ENCODE results near the gene ITM2C. TPM values are rescaled to one million over a fixed set of nuclear protein-coding genes. Genes with fewer than 3 reads are reported as not detected.

ITM2C gene
- total RNA-seq, 4 donors from 2014 or later: 14.0 to 22.2 (median 19.9) TPM

DNA sequence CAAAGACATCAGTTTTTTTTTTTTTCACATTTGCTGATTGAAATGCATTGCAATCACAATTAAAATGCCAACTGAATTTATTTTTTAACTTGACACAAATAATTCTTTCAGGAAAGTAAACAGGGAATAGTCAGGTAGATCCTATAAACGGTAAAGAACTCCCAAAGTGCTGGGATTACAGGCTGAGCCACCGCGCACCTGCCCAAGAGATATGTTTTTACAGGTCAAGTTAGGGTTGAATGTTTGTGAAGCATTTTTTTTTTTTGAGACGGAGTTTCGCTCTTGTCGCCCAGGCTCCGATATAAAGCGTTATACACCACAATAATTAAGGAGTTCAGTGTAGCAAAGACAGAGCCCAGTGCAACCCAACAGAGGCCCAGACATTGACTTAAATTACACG is 15.1 kb downstream of the ITM2C start:
- no peak for TF ChIP-seq CTCF (IDR thresholded peaks at IDR 0.05; ENCODE audit: low read depth)

DNA sequence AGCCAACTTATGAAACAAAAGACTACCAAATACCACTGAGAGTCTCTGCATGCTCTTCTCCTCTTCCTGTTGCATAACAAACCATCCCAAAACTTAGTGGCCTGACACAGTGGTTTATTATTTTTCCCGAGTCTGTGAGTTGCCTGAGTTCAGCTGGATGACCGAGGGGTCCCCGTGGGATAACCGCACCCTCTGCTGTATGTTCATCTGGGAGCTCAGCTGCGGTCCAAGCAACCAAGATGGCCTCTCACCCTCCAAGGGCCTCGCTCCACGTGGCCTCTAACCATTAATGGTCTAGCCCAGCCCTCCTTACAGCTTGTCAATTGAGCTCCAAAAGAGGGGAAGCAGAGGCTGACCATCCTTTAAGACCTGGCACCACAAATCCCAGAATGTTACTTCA is 17.1 kb downstream of the ITM2C start:
- TF ChIP-seq CTCF (IDR thresholded peaks at IDR 0.05; ENCODE audit: low read depth): no peak

- no peak for TF ChIP-seq CTCF (IDR thresholded peaks at IDR 0.05; ENCODE audit: low read depth)
These were observed 20.9 kb downstream of the ITM2C start for GRCh38 chr2:230885463-230886130.

DNA sequence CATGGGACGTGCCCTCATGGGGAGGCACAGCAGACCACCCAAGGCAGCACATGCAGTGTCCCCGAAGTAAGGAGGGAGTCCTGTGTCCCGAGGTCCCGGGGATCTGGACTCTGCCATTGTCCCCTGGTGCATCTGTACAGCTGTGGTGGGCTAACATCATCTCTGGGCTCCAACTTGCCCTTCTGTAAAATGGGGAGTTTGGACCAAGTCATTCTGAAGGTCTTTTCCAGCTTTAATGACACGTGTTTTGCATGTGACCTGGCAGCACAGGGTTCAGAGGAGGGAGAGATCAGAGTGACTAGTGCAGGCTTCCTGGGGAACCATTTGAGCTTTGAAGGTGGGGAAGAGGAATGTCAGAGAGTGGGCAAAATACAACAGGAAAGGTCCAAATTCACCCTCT is 21.5 kb downstream of the ITM2C start:
- no peak for TF ChIP-seq CTCF (IDR thresholded peaks at IDR 0.05; ENCODE audit: low read depth)

DNA sequence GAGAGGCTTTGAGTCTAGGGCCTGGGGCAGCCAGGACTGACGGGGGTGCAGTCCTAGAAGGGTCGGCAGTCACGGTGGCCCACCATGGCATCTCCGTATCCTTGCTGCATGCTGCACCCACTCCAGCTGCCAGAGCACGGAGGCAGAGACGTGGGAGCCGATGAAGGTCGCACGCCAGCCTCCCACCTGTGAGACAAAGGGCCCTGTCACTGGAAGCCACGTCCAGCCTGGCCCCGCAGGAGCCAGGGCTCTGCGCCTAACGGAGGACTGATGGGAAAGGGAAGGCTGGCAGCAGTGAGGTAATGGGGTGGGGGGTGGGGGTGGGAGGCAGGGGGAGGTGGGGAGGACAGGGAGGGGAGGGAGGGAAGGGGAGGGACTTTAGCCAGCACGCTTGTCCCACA is 21.9 kb downstream of the ITM2C start:
- TF ChIP-seq CTCF (IDR thresholded peaks at IDR 0.05; ENCODE audit: low read depth): no peak

DNA sequence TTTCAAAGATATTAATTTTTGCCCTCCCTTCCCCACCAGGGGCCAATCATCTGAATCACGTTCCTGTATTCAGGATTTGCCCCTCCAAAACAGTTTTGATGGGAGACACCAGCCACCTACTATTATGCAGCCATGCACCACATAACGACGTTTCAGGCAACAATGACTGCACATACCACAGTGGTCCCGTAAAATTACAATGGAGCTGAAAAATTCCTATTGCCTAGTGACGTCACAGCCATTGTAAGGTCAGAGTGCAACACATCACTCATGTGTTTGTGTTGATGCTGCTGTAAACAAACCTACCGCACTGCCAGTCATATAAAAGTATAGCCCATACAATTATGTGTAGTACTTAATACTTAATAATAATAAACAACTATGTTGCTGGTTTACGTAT is 22.6 kb downstream of the ITM2C start:
- no peak for TF ChIP-seq CTCF (IDR thresholded peaks at IDR 0.05; ENCODE audit: low read depth)

DNA sequence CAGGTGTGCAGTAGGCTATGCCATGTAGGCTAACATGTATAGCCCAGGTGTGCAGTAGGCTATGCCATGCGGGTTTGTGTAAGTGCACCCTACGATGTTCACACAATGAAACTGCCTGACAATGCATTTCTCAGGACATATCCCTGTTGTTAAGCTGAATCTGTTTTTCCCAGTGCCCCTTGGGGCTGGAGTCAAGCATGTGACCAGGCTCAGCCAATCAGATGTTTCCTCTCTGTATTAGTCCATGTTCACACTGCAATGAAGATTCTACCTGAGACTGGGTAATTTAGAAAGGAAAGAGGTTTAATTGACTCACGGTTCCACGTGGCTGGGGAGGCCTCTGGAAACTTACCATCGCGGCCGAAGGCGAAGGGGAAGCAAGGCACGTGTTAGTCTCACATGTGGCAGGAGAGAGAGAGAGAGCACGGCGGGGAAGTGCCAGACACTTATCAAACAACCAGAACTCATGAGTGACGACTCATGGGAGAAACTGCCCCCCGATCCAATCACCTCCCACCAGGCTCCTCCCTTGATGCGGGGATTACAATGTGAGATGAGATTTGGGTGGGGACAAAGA is 24.2 kb downstream of the ITM2C start:
- TF ChIP-seq CTCF (IDR thresholded peaks at IDR 0.05; ENCODE audit: low read depth): no peak

Measured in subcutaneous adipose tissue (tissue), 4 donors.